NK-92 (cell line): Measurements from ENCODE around the gene ETHE1.
"Not testable (repeated sequence)": the region's sequence is repeated elsewhere in the genome, so short reads cannot be mapped to it uniquely, and the experiment has no call there.

Source experiments
- DNase-seq: peaks from one replicate; lab custom pipeline; 2025; ENCODE audit not compliant: unreplicated experiment; lab: John Stamatoyannopoulos, UW

The ETHE1 gene

GRCh38 chr19:43524922-43525835 lies 1.8 kb downstream of the ETHE1 start:
- no peak for DNase-seq

- not testable (repeated sequence) for DNase-seq
Measured at GRCh38 chr19:43523696-43524095, 3.3 kb downstream of the ETHE1 start.

- no peak for DNase-seq
Measured at GRCh38 chr19:43522929-43523328, 4.1 kb downstream of the ETHE1 start.

GRCh38 chr19:43519436-43520088 lies 7.4 kb downstream of the ETHE1 start:
- DNase-seq = peak; percentile 31

- DNase-seq = no peak
Measured at GRCh38 chr19:43518051-43518450, 8.9 kb downstream of the ETHE1 start.

GRCh38 chr19:43512399-43512798 lies 14.6 kb downstream of the ETHE1 start:
- DNase-seq = not testable (repeated sequence)

GRCh38 chr19:43511324-43511723 lies 15.7 kb downstream of the ETHE1 start:
- no peak for DNase-seq

- no peak for DNase-seq
Measured at GRCh38 chr19:43510713-43511112, 16.3 kb downstream of the ETHE1 start.

- no peak for DNase-seq
Measured at GRCh38 chr19:43507880-43508279, 19.1 kb downstream of the ETHE1 start.

- no peak for DNase-seq
Measured at GRCh38 chr19:43506629-43507028, 20.4 kb downstream of the ETHE1 start.

- DNase-seq = no peak
Measured at GRCh38 chr19:43505941-43506340, 21.1 kb downstream of the ETHE1 start.

GRCh38 chr19:43505186-43505456 lies 21.9 kb downstream of the ETHE1 start:
- no peak for DNase-seq

- DNase-seq = no peak
Measured at GRCh38 chr19:43504426-43505185, 22.4 kb downstream of the ETHE1 start, which contains the start of gene PHLDB3. Gene PHLDB3 (minus strand): TSS chr19:43504746. CDS start chr19:43504118, 628 bp downstream.

GRCh38 chr19:43503501-43504425 lies 23.2 kb downstream of the ETHE1 start:
- peak; percentile 89 for DNase-seq

GRCh38 chr19:43502419-43502976 lies 24.5 kb downstream of the ETHE1 start:
- DNase-seq = no peak

GRCh38 chr19:43501661-43502418 lies 25.2 kb downstream of the ETHE1 start:
- DNase-seq = no peak

GRCh38 chr19:43499042-43499441 lies 28.0 kb downstream of the ETHE1 start:
- no peak for DNase-seq

GRCh38 chr19:43498233-43498842 lies 28.7 kb downstream of the ETHE1 start:
- DNase-seq = no peak

- DNase-seq = no peak
Measured at GRCh38 chr19:43496960-43497359, 30.0 kb downstream of the ETHE1 start.
